Stimulated activated CD8-positive, alpha-beta memory T cell treated with anti-CD3 and anti-CD28 coated beads, Interleukin-7, amount 100 ng/mL, for 1 hour (primary cell): ENCODE measurements around the gene TSHR.

Experiments used
- DNase-seq, 2 donors: peaks; one replicate each; pipeline ENCODE4 v3.0.0-alpha.2; 2020; ENCODE audit warnings: low read depth in 2 of 2

Gene TSHR

GRCh38 chr14:81177225-81177624 lies 221.8 kb downstream of the TSHR start:
- no peak for DNase-seq

- DNase-seq: no peak
Observed at GRCh38 chr14:81178063-81178462, 222.6 kb downstream of the TSHR start.

GRCh38 chr14:81179631-81180030 lies 224.2 kb downstream of the TSHR start:
- DNase-seq: no peak

GRCh38 chr14:81187832-81188522 lies 232.6 kb downstream of the TSHR start:
- DNase-seq: no peak

GRCh38 chr14:81192594-81192993 lies 237.2 kb downstream of the TSHR start:
- DNase-seq: no peak

- DNase-seq: no peak
Observed at GRCh38 chr14:81193924-81194633, 238.7 kb downstream of the TSHR start.
